NCI-H69 (cell line): ENCODE data around the gene SAA1.

Experiments used
- DNase-seq: peaks from one replicate; lab custom pipeline; 2025; lab: John Stamatoyannopoulos, UW

SAA1 gene

DNA sequence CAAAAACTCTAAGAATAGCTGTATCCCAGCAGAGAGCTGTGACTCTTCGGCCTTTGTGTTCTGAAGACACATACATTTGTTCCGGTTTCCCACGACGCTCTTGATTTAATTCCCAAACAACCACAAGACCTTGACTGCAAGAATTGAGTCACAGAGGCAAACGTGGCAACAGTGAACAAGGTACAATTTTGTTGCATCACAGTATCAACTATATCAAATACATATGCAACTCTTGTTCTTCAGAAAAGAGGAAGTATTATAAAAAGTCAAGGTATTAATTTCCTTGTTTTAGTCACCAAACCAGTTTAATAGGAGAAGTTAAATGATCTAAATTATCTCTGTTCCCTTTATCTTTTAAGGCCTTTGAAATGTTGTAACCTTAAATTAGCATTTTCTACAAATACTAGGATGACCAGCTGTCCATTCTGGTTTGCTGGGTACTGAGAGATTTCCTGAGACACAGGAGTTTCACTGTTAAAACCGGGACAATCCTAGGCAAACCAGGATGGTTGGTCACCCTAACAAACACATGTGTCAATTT lies 44.8 kb downstream of the SAA1 start:
- DNase-seq: no peak

DNA sequence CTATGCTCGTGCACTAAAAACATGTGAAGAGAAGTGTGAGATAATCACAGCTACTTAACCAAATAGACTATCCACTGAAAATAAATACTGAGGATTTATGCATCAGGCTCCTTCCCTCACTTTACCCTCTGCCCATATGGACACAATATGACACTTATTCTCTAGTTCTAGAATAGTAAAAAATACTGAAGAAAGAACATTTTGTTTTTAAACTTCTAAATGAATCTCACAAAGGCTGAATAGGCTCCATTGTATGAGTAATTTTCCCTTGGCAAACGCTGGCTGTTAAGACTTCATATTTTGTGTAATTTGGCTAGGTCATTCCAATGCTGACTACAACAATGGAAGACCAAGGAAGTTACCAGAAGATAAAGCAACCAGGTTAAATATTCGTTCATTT lies 45.9 kb downstream of the SAA1 start:
- no peak for DNase-seq

DNA sequence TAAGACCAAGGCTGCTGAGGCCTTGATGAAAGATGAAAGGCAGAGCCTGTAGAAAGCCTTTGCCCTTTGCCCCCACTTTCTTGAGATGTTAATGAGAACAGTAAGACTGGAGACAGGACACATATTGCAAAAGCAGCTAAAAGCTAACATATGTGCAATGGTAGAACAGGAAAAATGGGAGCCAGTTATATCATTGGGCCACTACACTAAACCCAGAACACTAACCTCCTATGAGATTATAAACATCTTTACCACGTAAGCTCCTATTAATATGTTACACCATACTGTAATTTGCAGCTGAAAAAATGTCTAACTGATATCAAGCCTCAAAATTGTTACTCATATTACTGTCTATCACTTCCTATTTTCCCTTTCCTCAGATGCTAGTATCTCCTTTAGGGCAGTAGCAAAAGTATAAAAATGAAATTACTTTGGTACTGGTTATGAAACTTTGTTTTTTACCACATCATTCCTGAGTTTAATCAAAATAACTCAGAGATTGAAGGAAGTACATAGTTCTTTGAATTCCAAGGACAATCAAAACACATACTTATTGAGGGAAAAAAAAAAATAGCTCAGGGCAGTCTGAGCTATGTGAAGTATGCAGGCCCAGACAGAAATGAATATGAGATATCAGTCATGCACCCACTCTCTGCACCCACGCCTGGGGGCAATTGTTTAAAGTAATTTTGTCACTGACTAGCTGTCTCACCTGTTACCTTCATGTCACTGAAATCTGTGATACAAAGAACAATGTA lies 46.8 kb downstream of the SAA1 start:
- DNase-seq: no peak

DNA sequence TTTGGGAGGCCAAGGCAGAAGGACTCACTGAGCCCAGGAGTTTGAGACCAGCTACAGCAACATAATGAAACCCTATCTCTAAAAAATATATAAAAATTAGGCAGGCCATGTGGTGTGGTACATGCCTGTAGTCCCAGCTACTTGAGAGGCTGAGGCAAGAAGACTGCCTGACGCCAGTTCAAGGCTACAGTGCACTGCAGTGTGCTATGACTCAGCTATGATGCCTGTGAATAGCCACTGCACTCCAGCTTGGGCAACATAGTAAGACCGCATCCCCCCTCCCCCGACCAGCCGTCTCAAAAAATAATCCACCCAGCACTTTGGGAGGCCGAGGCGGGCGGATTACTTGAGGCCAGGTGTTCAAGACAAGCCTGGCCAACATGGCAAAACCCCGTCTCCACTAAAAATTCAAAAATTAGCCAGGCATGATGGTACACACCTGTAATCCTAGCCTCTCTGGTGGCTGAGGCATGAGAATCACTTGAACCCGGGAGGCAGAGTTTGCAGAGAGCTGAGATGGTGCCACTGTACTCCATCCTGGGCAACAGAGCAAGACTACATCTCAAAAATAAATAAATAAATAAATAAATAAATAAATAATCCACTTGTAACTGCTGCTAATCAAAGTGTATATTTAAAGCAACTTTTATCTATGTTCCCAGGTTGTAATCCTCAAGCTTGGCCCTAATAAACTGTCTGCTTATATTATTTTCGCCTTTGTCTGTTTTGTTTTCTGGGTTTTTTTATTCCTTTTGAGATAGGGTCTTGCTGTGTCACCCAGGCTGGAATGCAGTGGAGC lies 48.1 kb downstream of the SAA1 start:
- DNase-seq: no peak

DNA sequence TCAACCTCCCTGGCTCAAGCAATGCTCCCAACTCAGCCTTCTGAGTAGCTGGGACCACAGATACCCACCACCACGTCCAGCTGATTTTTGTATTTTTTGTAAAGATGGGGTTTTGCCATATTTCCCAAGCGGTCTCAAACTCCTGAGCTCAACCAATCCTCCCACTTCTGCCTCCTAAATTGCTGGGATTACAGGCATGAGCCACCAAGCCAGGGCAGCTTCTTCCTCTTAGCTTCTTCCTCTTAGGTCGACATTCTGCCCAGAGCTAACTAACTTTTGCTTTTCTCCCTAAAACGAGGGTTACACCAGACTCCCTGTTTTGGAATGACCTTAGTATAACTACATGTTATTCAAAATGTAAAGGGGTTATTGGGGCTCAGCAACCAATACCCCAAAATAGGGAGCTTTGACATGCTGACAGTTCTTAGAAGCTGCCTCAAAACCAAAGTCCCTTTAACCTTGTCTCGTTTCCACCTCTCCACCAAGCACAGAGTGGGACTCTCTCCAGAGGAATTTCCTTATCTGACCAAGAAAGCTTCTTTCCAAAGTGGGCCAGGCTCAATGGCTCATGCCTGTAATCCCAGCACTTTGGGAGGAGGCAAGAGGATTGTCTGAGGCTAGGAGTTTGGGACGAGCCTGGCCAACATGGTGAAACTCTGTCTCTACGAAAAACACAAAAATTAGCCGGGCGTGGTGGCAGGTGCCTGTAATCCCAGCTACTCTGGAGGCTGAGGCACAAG lies 48.9 kb downstream of the SAA1 start:
- DNase-seq: no peak

DNA sequence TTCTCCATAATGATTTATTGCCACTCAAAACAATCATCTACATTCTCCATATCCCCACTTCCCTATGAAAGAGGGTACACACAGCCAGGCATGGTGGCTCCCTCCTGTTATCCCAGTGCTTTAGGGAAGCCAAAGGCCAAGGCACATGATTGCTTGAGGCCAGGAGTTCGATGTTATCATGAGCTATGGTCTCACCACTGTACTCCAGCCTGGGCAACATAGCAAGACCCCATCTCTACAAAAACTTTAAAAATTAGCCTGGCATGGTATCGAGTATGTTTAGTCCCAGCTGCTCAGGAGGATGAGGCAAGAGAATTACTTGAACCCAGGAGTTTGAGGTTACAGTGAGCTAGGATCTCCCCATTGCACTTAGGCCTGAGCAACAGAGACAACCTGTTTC lies 49.8 kb downstream of the SAA1 start:
- no peak for DNase-seq

DNA sequence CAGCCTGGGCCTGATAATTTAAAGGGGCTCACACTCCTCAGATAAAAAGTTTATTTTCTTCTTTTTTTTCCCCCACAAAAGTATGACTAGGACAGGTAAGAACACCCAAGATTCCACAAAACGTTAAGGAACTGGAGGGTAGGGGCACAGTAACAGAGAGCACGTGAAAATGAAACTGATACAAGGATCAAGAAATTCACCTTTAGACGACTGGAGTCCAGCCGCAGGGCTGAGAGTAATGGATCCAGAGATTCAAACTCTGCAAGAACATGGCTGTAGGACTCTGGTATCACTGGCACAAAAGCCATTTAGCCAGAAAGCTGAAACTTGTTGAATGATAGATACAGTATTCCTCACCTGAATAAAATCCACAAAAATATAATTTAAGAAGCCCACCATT lies 51.5 kb downstream of the SAA1 start:
- DNase-seq: no peak
